Smooth muscle cell of the umbilical artery (primary cell): ENCODE results near the gene OSR1. TPM values are rescaled to one million over a fixed set of nuclear protein-coding genes. Genes with fewer than 3 reads are reported as not detected.

ENCODE experiments used
- total RNA-seq: library from RNA; depleted of rRNA; stranded (reverse); fragments of >200 nt; gene quantifications from 2 replicates; pipeline ENCODE4 v1.2.3, GENCODE V29; 2014

Gene OSR1
- 1.2 and 1.8 TPM in 2 replicates for total RNA-seq

GRCh38 chr2:19358242-19359020, at the start of gene OSR1:
Gene OSR1, minus strand, starts transcription at chr2:19358623. Its CDS starts 4,818 bp downstream, at chr2:19353805.

